ENCODE measurements around the gene KCNN3.

KCNN3 gene

DNA sequence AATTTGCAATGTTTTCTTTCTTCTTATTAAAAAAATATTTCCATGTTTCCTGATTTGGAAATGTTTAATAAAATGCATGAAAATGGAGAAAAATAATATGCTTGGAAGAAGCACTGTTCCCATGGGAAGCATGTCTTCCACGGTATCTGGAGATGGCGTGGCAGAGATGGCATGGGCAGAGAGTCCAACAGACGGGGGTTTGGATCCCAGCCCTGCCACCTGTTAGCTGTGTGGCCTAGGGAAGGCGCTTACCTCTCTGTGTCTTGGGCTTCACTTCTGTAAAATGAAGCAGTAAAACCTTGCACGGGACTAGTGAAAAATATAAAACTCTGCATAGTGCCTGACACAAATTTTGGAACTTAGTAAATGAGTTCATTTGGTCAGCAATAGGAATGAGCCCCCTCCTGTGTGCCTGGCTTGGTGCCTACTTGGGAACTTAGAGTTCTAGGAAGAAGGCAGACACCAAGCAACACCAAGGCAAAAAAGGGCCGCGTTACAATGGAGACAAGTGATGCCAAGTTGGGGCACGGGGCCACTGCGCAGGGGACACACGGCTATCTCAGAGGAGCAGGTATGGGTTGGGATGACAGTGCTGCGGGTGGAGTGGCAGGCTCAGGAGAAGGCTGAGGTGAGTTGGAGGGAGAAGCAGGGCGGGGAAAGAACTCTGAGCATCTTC, 124.2 kb downstream of the KCNN3 start:
- DNase-seq = no peak

DNA sequence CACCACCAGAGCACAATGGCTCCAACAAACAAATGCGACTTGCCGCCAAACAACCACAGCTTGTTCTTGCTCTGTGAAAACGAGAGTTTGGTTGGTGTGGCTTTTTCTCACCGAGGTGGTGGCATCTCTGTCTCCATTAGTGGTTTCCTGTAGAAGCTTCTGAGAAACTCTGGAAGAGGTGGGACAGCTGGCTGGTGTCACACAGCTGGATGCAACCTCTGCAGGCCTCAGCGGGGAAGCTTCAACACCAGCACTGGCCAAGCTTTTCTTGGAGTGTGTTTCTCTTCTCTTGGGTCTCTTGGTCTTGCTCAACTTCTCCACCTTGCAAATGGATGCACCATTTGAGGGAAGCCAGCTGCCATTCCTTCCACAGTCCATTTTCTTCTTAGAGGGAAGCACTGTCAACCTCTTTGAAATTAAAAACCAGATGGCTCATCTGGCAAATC, 124.8 kb downstream of the KCNN3 start:
- DNase-seq = peak; percentile 43 to 58

DNA sequence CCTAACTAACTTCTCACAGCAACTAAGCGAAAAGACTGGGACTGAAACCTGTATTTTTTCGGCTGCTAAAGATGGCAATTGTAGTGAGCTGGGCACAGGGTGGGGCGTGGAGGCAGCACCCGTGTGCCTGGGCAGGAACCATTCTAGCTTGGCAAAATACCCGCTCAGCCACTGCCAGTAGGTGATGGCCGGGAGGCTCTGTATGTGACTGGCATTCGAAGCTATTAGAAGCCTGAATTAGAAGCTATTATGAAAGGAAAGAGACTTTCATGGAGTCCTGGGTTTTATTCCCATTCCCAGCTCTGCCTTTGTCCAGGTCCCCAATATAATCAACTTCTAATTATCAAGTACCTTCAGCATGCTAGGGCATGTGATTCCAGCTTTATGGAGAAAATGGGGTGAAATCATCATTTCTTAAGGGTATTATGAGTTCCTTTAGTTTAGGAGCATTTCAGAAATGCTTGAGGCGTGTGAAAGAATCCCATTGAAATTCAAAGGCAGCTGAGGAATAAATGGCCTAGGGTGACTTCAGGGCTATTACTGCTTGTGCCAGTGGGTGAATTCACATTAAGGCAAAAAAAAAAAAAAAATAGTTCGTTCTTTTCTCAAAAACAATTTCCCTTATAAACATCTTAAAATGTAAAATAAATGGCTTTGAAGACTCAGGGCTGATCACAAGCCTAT, 125.6 kb downstream of the KCNN3 start:
- no peak for DNase-seq

DNA sequence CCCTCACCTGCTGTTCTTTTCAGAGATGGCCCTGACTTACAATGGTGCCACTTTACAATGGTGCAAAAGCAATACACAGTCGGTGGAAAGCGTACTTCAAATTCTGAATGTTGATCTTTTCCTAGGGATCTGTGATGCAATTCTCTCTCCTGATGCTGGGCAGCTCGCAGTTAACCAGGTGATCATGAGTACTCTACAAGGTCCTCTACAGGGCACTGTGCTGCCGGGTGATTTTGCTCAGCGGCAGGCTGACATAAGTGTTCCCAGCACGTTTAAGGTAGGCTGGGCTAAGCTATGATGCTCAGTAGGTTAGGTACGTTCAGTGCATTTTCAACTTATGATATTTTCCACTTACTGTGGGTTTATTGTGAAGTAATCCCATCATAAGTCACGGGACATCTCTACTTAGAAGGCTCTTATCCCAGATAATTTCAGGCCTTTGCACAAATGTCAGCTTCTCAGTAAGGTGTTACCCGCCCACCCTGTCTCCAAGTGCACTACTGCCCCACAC, 126.5 kb downstream of the KCNN3 start:
- no peak for DNase-seq

DNA sequence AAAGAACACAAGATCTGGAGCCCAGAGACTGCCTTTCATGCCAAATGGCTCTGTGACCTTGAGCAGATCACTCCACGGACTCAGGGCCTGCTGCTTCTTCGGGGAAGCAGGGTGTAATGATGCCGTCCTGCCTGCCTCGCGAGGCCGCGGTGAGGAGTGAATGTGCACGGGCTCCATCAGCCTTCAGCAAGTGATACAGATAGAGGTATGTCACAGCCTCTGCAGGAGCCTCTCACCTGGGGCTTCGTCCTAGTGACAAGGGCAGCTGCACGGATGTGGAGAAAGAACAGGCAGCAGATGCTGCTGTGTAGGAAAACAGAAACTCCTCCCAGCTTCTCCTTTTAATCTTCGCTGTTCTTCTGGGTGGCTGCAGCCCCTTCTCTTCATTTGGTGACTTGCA, 127.5 kb downstream of the KCNN3 start:
- DNase-seq = no peak

DNA sequence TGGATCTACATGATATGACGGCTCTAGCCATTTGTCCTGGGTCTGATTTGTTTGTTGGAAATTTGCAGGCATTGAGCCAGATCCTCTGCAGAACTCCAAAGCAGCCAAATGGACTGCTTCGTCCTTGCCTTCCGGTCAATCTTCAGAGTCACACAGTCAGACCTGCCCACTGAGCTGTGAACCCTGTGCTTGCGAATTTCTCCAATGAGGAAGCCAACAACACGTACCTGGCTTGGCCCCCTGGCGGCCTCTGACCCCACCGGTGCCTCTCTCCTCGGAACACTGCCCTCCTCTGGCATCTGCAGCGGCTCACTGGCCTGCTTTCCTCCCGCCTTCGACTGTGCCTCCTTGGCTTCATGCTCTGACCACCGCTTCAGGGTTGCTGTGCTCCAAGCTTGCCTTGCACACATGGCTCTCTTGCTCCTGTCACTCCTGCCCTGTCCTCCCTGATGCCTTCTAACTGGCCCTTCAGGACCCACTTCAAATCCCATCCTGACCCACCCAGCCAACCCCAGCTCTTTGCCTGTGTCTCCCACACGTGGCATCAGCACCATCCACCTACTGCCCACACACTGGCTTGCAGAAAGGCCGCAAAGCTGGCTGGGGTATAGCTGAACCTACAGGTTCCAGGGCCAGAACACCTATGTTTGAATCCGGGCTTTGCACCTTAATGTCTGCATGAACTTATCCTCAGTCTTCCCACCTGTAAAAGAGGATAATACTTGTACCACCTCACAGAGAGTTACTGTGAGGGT, 128.2 kb downstream of the KCNN3 start:
- no peak for DNase-seq

DNA sequence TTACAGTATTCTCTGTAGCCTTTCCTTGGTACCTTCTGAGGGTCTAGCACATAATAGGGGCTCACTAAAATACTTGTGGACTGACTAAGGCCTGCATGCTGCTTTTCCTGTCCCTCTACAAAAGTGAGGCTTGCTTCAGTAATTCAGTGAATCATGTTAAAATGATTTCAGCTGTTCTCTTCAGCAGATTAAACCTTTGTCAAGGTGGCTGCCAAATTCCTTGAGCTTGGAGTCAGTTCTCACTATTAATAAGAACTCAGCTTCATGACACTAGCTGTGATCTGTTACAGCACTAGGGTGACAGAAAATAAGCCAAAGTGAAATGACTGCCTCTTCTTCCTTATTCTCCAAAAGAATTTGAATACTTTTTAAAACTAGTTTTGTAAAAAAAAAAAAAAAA, 128.8 kb downstream of the KCNN3 start:
- no peak for DNase-seq

DNA sequence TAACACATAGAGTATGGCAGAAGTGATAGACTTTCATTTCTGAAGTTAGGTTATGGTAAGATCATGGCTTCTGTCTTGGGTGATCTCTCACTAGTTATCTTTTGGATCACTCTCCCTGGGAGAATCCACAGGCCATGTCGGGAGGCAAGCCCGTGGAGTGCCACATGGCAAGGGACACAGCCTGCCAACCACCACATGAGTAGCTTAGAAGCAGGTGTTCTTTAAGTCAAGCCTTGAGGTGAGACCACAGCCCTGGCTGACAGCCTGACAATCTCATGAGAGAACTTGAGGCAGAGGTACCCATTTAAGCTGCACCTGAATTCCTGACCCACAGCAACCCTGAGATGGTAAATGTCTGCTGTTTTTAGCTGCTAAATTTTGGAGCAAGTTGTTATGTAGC, 130.4 kb downstream of the KCNN3 start:
- DNase-seq = no peak

DNA sequence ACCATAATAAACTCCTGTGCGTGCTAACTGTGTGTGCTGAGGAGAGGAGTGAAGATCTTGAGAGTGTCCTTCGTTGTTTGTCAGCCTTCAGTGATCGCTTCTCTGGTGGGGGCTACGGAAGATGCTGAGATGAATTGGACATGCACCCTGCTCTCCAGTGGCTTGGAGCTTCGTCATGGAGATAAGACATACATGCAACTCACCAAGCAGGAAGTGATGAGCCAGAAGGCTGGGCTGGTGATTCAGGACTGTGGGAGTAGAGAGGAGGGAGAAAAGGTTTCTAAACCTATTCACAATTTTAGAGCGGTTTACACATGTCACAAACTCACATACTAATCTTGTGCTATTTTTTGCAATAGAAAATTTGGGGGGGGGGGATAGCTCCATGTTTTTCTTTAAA, 133.2 kb downstream of the KCNN3 start:
- DNase-seq = peak; percentile 62 to 74

DNA sequence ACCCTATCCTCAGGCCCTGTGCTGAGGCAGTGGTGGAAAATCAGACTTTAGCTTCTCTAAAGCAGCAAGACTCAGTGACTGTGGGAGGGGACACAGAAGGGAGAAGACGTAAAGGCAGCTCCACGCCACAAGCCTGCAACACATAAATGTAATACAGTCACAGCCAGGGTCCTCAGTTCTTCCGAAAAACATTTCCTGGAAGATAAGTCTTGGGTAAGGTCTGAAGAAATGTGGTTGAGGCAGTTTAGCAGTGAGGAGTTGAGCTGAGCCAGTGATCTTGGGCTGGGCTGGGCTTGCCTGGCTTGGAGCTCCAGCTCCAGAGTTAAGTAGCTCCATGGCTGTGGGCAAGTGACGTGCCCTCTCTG, 134.3 kb downstream of the KCNN3 start:
- no peak for DNase-seq

DNA sequence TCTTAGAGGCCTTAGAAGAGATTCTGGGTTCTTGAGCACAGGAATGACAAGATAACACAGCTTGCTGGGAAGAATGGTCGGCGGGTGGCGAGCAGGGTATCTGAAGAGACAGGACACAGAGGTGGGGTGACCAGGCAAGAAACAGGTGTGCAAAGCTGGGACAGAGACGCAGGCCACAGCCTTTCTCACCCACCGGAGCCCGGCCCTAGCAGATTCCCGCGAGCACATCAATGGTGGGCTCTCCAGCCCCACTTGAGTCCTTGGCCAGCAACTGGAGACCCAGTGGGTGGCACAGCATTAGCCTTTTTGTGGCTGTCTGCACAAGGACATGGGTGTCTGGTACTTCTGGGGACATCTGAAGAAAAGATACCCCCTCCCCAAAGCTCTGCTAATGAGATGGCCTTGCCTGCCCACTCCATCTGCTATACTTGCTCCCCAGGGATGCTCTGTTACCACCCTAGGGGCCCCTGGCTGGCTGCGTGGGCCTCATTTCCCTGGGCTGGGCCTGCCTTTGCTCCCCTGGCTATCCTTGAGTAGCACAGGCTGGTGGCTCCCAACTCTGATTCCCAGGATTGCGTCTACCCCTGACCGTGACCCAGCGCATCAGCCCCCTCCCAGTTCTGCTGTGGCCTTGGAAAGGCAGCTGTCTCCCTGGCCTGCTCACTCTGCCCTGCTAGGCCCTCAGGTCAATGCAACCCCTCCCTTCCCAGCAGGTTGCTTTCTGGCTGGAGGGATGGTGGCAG, 134.8 kb downstream of the KCNN3 start:
- no peak for DNase-seq

DNA sequence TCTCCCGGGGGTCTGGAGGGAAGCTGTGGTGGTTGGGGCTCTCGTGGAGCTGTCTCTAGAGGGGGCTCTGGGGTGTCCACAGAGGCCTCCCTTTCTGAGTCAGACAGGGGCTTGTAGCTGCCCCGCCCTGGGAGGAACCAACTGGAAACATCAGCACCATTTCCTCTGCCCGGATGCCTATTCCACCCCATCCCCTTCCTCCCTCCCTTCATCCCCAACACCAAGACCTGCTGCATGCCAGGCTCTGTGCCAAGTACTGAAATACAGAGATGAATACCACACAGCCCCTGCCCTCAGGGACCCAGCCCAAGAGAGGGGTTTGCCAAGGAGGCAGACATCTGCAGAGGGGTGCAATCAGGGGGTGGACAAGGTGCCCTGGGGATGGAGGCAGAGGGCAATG, 136.5 kb downstream of the KCNN3 start:
- DNase-seq = no peak

DNA sequence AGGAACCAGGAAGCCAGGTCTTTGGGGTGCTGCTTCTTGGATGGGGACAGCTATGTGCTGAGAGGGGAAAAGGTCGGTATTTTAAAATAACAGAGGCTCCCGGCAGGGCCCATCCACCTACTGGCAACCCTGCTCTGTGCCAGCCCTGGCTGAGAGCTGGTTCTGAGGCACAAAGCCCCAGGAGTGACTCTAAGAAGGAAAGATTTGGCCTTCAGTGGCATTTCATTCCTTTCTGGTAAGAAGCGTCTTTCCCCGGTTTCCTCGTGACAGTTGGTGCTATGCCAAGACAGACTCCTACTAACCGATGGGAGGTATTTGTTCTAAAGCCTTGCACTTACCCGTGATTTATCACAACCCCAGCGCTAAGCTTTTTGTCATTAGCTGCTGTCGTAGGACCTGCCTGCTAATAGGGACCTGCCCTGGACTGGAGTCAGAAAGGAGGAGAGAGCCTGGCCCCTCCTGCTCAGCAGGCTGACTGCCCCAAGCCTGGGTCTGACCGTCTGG, 139.0 kb downstream of the KCNN3 start:
- no peak for DNase-seq

DNA sequence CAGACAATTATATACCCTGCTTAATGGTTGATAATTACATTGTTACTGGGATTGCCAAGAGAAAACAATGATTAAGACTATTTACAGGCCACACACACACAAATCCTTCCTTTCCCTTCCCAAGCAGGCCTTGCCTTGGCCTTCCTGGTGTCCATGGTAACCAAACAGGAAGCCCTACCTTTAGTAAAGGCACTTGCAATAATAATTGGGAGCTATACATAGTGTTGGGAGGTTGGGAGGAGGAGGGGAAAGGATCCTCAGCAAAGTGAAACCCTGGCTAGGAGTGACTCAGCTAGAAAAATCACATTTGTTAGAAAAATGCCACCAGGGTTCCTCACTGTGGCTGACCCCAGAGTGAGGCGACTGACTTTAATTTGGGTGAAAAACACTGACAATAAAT, 139.8 kb downstream of the KCNN3 start:
- DNase-seq = no peak

DNA sequence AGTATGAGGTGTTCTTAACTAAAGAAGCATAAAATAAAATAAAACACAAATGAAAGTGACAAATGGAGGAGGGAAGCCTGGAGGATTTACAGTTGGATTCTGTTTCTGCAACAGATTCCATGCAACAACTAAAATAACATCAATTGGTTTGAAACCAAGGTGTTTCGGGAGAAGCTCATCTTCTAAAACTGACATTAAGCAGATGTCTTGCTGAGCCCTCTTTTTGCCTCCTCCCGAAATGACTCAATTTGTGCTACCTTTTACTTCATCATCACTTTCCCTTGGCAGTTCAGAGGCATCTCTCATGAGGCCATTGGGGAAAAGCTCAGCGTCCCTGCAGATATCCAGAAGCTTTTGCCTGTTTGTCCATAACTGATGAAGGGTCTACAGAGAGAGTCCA, 140.5 kb downstream of the KCNN3 start:
- no peak for DNase-seq

DNA sequence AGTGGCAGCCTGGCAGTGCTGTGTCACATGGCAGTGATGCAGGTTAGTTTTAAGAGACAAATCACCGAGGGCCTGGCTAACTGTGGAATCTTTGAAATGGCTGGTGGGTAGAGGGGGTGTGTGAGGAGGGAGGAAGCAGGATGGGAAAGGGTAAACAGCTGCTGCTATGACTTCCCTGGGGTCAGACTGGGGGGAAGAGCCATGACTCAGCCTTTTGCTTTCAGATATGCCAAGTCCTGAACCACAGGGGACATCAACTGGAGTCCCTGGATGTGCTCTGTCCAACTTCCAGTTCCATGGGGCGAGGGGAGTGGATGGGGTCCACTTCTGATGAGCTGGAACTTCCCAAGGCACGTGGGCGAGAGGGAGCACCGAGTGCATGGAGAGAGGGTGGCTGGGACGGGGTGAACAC, 141.0 kb downstream of the KCNN3 start:
- DNase-seq = no peak

DNA sequence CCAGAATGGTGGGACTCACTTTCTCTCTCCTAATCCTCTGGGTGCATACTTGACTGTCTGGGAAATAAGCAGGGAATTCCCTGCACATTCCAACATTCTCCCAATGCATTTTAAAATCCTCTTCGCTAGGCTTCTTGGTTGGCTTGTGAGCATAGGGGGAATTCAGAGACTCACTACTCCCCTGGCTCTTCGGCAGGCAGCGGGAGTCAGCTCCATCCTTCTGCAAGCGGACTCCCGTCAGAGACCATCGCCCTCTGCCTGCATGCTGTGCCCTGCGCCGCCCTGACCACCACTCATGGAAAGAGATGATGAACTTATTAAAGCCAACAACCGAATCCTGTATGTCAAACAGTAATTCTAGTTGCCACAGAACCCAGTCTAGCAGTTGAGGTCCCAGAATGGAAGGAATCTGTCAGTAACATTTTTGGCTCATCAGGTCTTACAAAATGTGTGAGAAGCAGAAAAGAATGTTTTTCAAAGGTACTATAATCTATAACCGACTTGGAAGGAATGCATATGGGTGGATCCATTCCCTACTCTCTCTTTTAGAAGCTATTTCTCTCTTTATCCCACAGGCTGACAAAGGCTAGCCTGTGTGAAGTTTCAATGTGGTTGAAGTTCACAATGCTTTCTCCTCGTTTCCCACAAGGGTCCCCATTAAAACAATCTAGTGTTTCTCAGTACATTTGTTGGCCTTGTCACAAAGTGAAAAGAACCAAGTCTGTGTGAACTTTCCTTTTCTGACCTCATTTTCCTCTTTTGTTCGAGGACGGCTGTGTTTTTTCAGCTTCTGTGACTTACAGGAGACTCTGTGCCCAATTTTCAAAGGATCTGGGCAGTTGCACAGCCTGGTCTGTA, 143.0 kb downstream of the KCNN3 start:
- no peak for DNase-seq

DNA sequence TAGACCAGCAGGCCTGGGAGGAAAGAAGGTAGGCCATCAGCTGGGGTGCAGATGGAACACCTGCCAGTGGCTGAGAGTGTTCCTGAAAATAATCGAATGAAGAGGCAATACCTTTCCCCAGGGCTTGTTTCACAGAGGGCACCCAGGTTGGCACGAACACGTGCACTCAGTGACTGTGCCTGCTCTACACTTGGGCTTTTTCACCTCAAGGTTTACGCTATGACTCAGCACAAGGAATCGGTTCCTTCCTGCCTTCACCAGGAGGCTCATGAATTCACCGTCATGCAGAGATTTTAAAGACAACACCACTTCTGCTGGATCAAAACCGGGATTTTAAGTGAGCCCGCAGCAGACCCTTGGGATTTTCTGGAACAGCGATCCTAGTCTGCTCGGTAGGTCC, 143.6 kb downstream of the KCNN3 start:
- no peak for DNase-seq

DNA sequence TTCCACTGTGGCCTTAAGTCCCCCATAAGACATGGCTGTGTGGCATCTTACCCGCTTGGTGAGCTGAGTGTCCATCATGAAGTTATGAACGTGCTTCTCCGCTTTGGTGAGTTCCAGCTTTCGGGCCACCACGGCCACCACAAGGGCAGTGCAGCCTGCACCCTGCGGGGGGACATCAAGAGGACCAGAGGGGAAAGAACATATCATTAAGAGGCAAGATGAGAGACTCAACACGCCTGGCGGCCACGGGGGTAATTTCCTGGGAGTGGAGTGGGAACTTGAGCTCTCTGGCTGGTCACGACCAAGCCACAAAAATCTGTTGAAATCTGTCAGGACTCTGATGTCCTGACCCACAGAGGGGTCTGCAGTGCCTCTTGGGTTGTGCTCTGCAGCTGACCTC, 144.2 kb downstream of the KCNN3 start:
- no peak for DNase-seq

DNA sequence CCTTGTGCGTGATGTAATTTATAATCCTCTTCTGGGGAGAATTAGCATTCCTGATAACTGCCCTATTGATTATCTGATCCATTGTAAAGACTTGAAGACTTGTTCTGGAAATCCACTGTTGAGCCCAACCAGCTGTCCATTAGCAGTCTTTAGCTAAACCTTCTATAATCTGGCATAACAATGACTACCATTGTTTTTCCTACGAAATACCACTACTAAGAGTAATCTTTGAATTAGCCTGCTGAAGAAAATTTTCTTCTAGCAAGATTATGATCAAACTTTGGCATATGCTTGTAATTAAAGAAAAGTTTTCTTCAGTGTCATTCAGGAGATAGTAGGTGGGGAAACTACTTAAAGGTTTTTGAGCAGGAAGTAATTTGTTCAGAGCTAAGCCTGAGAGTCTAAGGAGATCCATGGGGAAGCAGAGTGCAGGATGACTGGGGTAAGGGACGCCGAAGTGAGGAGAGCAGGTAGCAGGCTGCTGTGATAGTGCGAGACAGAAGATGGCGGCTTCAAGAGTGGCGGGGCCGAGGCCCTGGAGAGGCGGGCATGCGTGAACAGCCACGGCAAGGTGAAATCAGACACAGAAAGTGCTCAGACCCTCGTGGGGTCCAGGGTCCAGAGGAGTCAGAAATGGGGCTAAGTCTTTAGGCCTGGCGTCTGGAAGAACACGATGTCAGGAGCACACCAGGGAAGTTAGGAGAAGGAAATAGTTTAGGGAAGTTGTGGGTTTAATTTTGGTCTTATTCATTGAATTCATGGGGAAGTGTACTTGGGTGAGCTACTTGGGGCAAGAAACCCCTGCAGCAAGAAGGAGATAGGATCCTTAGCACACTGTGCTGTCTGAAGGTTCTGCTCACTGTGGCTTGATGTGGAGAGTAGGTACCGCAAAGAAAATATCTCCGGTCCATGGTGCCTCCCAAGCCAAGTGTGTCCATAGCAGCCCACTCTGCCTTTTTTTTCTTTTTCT, 149.5 kb downstream of the KCNN3 start:
- no peak for DNase-seq

Data from activated CD4-positive, alpha-beta T cell treated with anti-CD3 and anti-CD28 coated beads, Interleukin-2, amount 50 U/mL, for 48 hours (primary cell).